Type B pancreatic cell (in vitro differentiated cells): ENCODE results near the gene PLA2G3. TPM values are rescaled to one million over a fixed set of nuclear protein-coding genes. Genes with fewer than 3 reads are reported as not detected.

Experiments used
- DNase-seq: peaks from one replicate; pipeline ENCODE4 v3.0.0; 2021; ENCODE audit warnings: mixed read lengths; ENCODE audit not compliant: unreplicated experiment; ENCODE audit errors: extremely low spot score
- H3K27ac Mint-ChIP-seq: 2 replicates; pipeline ENCODE4 v1.8.0; 2021; ENCODE audit warnings: mild to moderate bottlenecking, mixed read lengths
- H3K27me3 Mint-ChIP-seq: 2 replicates; pipeline ENCODE4 v1.8.0; 2021; ENCODE audit warnings: mixed read lengths
- H3K36me3 Mint-ChIP-seq: 2 replicates; pipeline ENCODE4 v1.8.0; 2021; ENCODE audit warnings: mixed read lengths
- H3K4me1 Mint-ChIP-seq: one replicate; pipeline ENCODE4 v1.8.0; 2021; ENCODE audit warnings: mixed read lengths; ENCODE audit not compliant: unreplicated experiment
- H3K4me3 Mint-ChIP-seq: 2 replicates; pipeline ENCODE4 v1.8.0; 2021; ENCODE audit warnings: mild to moderate bottlenecking, mixed read lengths
- H3K9me3 Mint-ChIP-seq: 2 replicates; pipeline ENCODE4 v1.8.0; 2021; ENCODE audit warnings: mixed read lengths
- CTCF ChIP-seq: fragments of 200-600 bp; sonication (generic); conservative IDR thresholded peaks from 2 replicates; pipeline ENCODE4 v1.5.0; 2021; ENCODE audit warnings: antibody characterized with exemption, mild to moderate bottlenecking
- total RNA-seq: library from RNA; stranded (reverse); gene quantifications from 2 replicates; pipeline ENCODE4 v1.2.1, GENCODE V29; 2021; ENCODE audit warnings: low replicate concordance

Gene PLA2G3
- total RNA-seq, 1 donor from 2014 or later: 0.75 TPM

- Mint-ChIP-seq H3K9me3 (no peaks in the 10 kb centered on the region), H3K4me3 (no peak overlapping the region), H3K4me1 (no peaks in the 10 kb centered on the region), H3K27ac (no peak overlapping the region), H3K36me3 (peaks cover 6% of the 10 kb centered on the region), H3K27me3 (no peaks in the 10 kb centered on the region)
- TF ChIP-seq CTCF: no peak
- DNase-seq: no peak
Measured at GRCh38 chr22:31096657-31097279, 43.5 kb downstream of the PLA2G3 start.

GRCh38 chr22:31095637-31096249 lies 44.6 kb downstream of the PLA2G3 start:
- Mint-ChIP-seq H3K27ac (no peak overlapping the region), H3K27me3 (no peaks in the 10 kb centered on the region), H3K36me3 (peaks cover 6% of the 10 kb centered on the region), H3K9me3 (no peaks in the 10 kb centered on the region), H3K4me1 (no peaks in the 10 kb centered on the region), H3K4me3 (no peak overlapping the region)
- no peak for DNase-seq
- TF ChIP-seq CTCF: no peak

- no peak for TF ChIP-seq CTCF
- no peaks in the 10 kb centered on the region for H3K4me1 Mint-ChIP-seq
- H3K4me3 Mint-ChIP-seq: no peak overlapping the region
- no peak overlapping the region for H3K27ac Mint-ChIP-seq
- no peaks in the 10 kb centered on the region for H3K27me3 Mint-ChIP-seq
- peaks cover 6% of the 10 kb centered on the region for H3K36me3 Mint-ChIP-seq
- H3K9me3 Mint-ChIP-seq: no peaks in the 10 kb centered on the region
- DNase-seq: no peak
Measured at GRCh38 chr22:31094741-31095140, 45.6 kb downstream of the PLA2G3 start.

- Mint-ChIP-seq H3K4me3 (no peak overlapping the region), H3K9me3 (no peaks in the 10 kb centered on the region), H3K4me1 (no peaks in the 10 kb centered on the region), H3K36me3 (peaks cover 6% of the 10 kb centered on the region), H3K27me3 (no peaks in the 10 kb centered on the region), H3K27ac (no peak overlapping the region)
- no peak for TF ChIP-seq CTCF
- DNase-seq: no peak
Measured at GRCh38 chr22:31094021-31094551, 46.2 kb downstream of the PLA2G3 start.

GRCh38 chr22:31093086-31093850 lies 47.0 kb downstream of the PLA2G3 start:
- no peak for TF ChIP-seq CTCF
- no peak overlapping the region for H3K27ac Mint-ChIP-seq
- no peaks in the 10 kb centered on the region for H3K4me1 Mint-ChIP-seq
- no peaks in the 10 kb centered on the region for H3K9me3 Mint-ChIP-seq
- no peaks in the 10 kb centered on the region for H3K27me3 Mint-ChIP-seq
- no peak overlapping the region for H3K4me3 Mint-ChIP-seq
- H3K36me3 Mint-ChIP-seq: peaks cover 6% of the 10 kb centered on the region
- DNase-seq: no peak
